Effector CD4-positive, alpha-beta T cell (primary cell): ENCODE measurements around the gene ZNF81.
A peak's percentile ranks its signal among the peaks of the same experiment; 100 is the strongest.
"Not testable (repeated sequence)": the region's sequence is repeated elsewhere in the genome, so short reads cannot be mapped to it uniquely, and the experiment has no call there.

ENCODE experiments used
- DNase-seq: peaks from one replicate; pipeline ENCODE4 v3.0.0-alpha.2; 2020
- total RNA-seq: gene quantifications from one replicate; lab custom pipeline; 2026; lab: John Stamatoyannopoulos, UW

ZNF81 gene
- 9.6 reads per million, percentile 31 among the genes with 10 or more reads in this experiment for total RNA-seq

GRCh38 chrX:47836164-47837072 lies at the start of gene ZNF81:
ZNF81 (plus strand) TSS chrX:47836902; CDS start chrX:47846268, 9,366 bp downstream.
- DNase-seq, result peak; percentile 86

- DNase-seq, result no peak
Measured at GRCh38 chrX:47796433-47796906, 40.2 kb upstream of the ZNF81 start.

- DNase-seq, result no peak
Measured at GRCh38 chrX:47797084-47797483, 39.6 kb upstream of the ZNF81 start.

- DNase-seq, result no peak
Measured at GRCh38 chrX:47798861-47799260, 37.8 kb upstream of the ZNF81 start.

- no peak for DNase-seq
Measured at GRCh38 chrX:47802589-47802988, 34.1 kb upstream of the ZNF81 start.

GRCh38 chrX:47803103-47803502 lies 33.6 kb upstream of the ZNF81 start:
- not testable (repeated sequence) for DNase-seq

- no peak for DNase-seq
Measured at GRCh38 chrX:47804315-47804714, 32.4 kb upstream of the ZNF81 start.

- DNase-seq, result not testable (repeated sequence)
Measured at GRCh38 chrX:47805844-47806243, 30.9 kb upstream of the ZNF81 start.

- DNase-seq, result not testable (repeated sequence)
Measured at GRCh38 chrX:47806415-47807271, 30.1 kb upstream of the ZNF81 start.

- DNase-seq, result not testable (repeated sequence)
Measured at GRCh38 chrX:47807272-47807538, 29.5 kb upstream of the ZNF81 start.

- no peak for DNase-seq
Measured at GRCh38 chrX:47807548-47807947, 29.2 kb upstream of the ZNF81 start.

- no peak for DNase-seq
Measured at GRCh38 chrX:47808904-47809788, 27.6 kb upstream of the ZNF81 start.

- DNase-seq, result no peak
Measured at GRCh38 chrX:47814851-47815250, 21.9 kb upstream of the ZNF81 start.

GRCh38 chrX:47815901-47816845 lies 20.5 kb upstream of the ZNF81 start:
- DNase-seq, result no peak

GRCh38 chrX:47817421-47817820 lies 19.3 kb upstream of the ZNF81 start:
- DNase-seq, result no peak

GRCh38 chrX:47817897-47818296 lies 18.8 kb upstream of the ZNF81 start:
- no peak for DNase-seq

- no peak for DNase-seq
Measured at GRCh38 chrX:47828984-47829383, 7.7 kb upstream of the ZNF81 start.

GRCh38 chrX:47831788-47832187 lies 4.9 kb upstream of the ZNF81 start:
- peak; percentile 47 for DNase-seq

GRCh38 chrX:47838361-47838760 lies 1.7 kb downstream of the ZNF81 start:
- no peak for DNase-seq

GRCh38 chrX:47840111-47840510 lies 3.4 kb downstream of the ZNF81 start:
- DNase-seq, result no peak

GRCh38 chrX:47843363-47843762 lies 6.7 kb downstream of the ZNF81 start:
- no peak for DNase-seq
